Common myeloid progenitor, CD34-positive (primary cell): Measurements from ENCODE around the gene SPAG16.

Experiments used
- CTCF ChIA-PET: fragments of 350-600 bp; sonication (Branson Sonifier 250); formaldehyde crosslinking; loops from one replicate; lab custom pipeline; 2021; ENCODE audit warnings: antibody characterized with exemption; lab: Charles Lee
- POLR2A ChIA-PET: fragments of 350-600 bp; sonication (Branson Sonifier 250); formaldehyde crosslinking; loops from one replicate; lab custom pipeline; 2021; ENCODE audit warnings: antibody characterized with exemption; lab: Charles Lee
- DNase-seq, 3 donors: peaks; one replicate each; pipeline versions ENCODE4 v3.0.0 to v3.0.0-alpha.2; 2013
- H3K27ac ChIP-seq, 2 experiments: 1 replicate in 1 of 2; 2 replicates in 1 of 2; pipeline ENCODE4 v1.7.0; 2013; ENCODE audit warnings: inconsistent platforms in 2 of 2, low read length in 2 of 2, mild to moderate bottlenecking in 2 of 2, low read depth in 1 of 2, moderate library complexity in 1 of 2; ENCODE audit not compliant: severe bottlenecking in 2 of 2, insufficient read depth in 1 of 2, poor library complexity in 1 of 2
- H3K27me3 ChIP-seq, 5 experiments: replicated peaks in 2 of 5; 1 replicate in 3 of 5; 2 replicates in 2 of 5; pipeline versions ENCODE4 v1.6.1 to v1.7.0; 2013; ENCODE audit warnings: low read length in 4 of 5, mild to moderate bottlenecking in 2 of 5, moderate library complexity in 2 of 5, inconsistent platforms in 1 of 5; ENCODE audit not compliant: insufficient read depth in 5 of 5, control insufficient read depth in 4 of 5
- H3K36me3 ChIP-seq, 4 experiments: 1 replicate in 2 of 4; 2 replicates in 2 of 4; pipeline versions ENCODE4 v1.6.1 to v1.7.0; 2013; ENCODE audit warnings: low read length in 3 of 4, control low read depth in 1 of 4, mild to moderate bottlenecking in 1 of 4; ENCODE audit not compliant: control insufficient read depth in 4 of 4, insufficient read depth in 4 of 4
- H3K4me1 ChIP-seq, 4 experiments: 1 replicate in 3 of 4; 2 replicates in 1 of 4; pipeline versions ENCODE4 v1.6.1 to v1.7.1; 2013; ENCODE audit warnings: low read length in 3 of 4, mild to moderate bottlenecking in 3 of 4, control low read depth in 1 of 4, inconsistent platforms in 1 of 4, moderate library complexity in 1 of 4; ENCODE audit not compliant: control insufficient read depth in 4 of 4, insufficient read depth in 4 of 4; ENCODE audit errors: control extremely low read depth in 1 of 4
- H3K4me3 ChIP-seq, 7 experiments: 1 replicate in 4 of 7; 2 replicates in 3 of 7; pipeline versions ENCODE4 v1.5.1 to v1.7.0; 2013; ENCODE audit warnings: mild to moderate bottlenecking in 7 of 7, low read length in 6 of 7, moderate library complexity in 6 of 7, inconsistent platforms in 2 of 7, low read depth in 2 of 7, control low read depth in 1 of 7; ENCODE audit not compliant: insufficient read depth in 4 of 7, control insufficient read depth in 1 of 7; ENCODE audit errors: extremely low read depth in 1 of 7
- H3K9me3 ChIP-seq, 5 experiments: 1 replicate in 4 of 5; 2 replicates in 1 of 5; pipeline versions ENCODE4 v1.6.1 to v1.7.1; 2013; ENCODE audit warnings: low read length in 4 of 5, mild to moderate bottlenecking in 2 of 5, inconsistent platforms in 1 of 5, low read depth in 1 of 5, moderate library complexity in 1 of 5; ENCODE audit not compliant: control insufficient read depth in 4 of 5, insufficient read depth in 2 of 5; ENCODE audit errors: control extremely low read depth in 1 of 5
- WGBS: methylation state at CpG from one replicate; pipeline ENCODE4 v1.1.5; 2013; ENCODE audit not compliant: insufficient coverage; 5-methylcytosine and 5-hydroxymethylcytosine counted together

The SPAG16 gene

DNA sequence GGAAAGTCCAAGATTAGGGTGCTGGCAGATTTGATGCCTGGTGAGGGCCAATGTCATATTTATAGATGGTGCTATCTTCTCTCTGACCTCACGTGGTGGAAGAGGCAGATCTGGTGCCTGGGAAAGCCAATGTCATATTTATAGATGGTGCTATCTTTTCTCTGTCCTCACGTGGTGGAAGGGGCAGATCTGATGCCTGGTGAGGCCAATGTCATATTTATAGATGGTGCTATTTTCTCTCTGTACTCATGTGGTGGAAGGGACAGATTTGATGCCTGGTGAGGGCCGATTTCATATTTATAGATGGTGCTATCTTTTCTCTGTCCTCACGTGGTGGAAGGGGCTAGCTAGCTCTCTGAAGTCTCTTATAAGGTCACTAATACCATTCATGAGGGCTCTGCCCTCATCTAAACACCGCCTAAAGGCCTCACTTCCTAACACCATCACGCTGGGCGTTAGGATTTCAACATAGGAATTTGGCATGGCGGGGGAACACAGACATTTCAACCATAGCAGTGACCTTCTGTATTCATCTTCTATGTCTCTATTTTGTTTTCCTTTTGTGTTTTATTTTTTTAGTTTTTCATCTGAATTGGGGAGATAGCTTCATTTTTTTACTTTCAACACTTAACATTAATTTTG is 278.4 kb downstream of the SPAG16 start:
- H3K4me3 ChIP-seq: no peak overlapping the region
- no peaks in the 10 kb centered on the region for H3K4me1 ChIP-seq
- ChIA-PET POLR2A (no interaction called here), CTCF (no interaction called here)
- H3K27me3 ChIP-seq: no peaks in the 10 kb centered on the region
- peaks cover 0 to 2% (median 0%) of the 10 kb centered on the region in 5 experiments for H3K9me3 ChIP-seq
- no peaks in the 10 kb centered on the region for H3K36me3 ChIP-seq
- DNase-seq: no peak
- no peak overlapping the region for H3K27ac ChIP-seq
- WGBS: 79% methylated on average over 5 of the region's 8 CpGs

GRCh38 chr2:213566846-213567245 is 282.6 kb downstream of the SPAG16 start:
- DNase-seq: no peak
- no peaks in the 10 kb centered on the region for H3K36me3 ChIP-seq
- H3K4me1 ChIP-seq: no peaks in the 10 kb centered on the region
- peaks cover 0 to 2% (median 0%) of the 10 kb centered on the region in 5 experiments for H3K9me3 ChIP-seq
- H3K27me3 ChIP-seq: no peaks in the 10 kb centered on the region
- ChIA-PET POLR2A (no interaction called here), CTCF (no interaction called here)
- H3K27ac ChIP-seq: no peak overlapping the region
- H3K4me3 ChIP-seq: no peak overlapping the region

DNA sequence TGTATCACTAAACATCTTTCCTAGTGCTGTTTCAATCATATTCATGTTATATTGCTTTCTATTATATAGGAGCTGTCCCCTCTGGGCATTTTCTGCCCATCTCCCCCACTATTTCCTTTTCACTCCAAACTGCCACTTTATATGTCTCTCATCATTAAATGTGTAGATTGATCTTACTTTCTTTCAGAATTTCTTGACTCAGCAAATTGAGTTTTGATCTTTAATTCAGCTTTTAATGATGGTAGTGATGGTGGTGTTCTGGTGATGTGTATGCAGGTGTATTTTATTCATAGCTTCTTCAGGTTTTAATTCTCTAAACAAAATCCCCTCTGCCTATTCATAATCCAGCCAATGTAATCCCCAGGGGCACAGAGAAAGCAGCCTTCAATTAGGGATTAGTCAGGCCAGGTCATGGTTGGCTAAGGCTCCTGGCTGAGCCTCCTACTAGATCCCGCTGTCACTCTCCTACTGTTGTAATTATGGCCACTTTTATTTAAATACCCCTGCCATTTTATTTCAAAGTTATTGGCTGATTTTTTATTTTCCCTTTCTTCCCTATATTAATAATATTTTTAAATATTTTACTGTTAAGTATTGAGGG is 325.4 kb downstream of the SPAG16 start:
- ChIA-PET POLR2A (no interaction called here), CTCF (no interaction called here)
- Histone ChIP-seq H3K4me1 (no peaks in the 10 kb centered on the region), H3K4me3 (no peak overlapping the region), H3K36me3 (no peaks in the 10 kb centered on the region), H3K27me3 (no peaks in the 10 kb centered on the region), H3K27ac (no peak overlapping the region), H3K9me3 (no peaks in the 10 kb centered on the region)
- DNase-seq: no peak
- WGBS: no CpG with 5 or more reads among the region's 1 CpG

GRCh38 chr2:213627054-213627710 is 342.9 kb downstream of the SPAG16 start:
- Histone ChIP-seq H3K4me3 (no peak overlapping the region), H3K4me1 (no peaks in the 10 kb centered on the region), H3K27me3 (peaks cover 0 to 2% (median 0%) of the 10 kb centered on the region in 5 experiments), H3K36me3 (no peaks in the 10 kb centered on the region), H3K9me3 (no peaks in the 10 kb centered on the region), H3K27ac (no peak overlapping the region)
- ChIA-PET CTCF (no interaction called here), POLR2A (no interaction called here)
- WGBS: 100% methylated on average over 1 of the region's 5 CpGs
- DNase-seq: no peak

DNA sequence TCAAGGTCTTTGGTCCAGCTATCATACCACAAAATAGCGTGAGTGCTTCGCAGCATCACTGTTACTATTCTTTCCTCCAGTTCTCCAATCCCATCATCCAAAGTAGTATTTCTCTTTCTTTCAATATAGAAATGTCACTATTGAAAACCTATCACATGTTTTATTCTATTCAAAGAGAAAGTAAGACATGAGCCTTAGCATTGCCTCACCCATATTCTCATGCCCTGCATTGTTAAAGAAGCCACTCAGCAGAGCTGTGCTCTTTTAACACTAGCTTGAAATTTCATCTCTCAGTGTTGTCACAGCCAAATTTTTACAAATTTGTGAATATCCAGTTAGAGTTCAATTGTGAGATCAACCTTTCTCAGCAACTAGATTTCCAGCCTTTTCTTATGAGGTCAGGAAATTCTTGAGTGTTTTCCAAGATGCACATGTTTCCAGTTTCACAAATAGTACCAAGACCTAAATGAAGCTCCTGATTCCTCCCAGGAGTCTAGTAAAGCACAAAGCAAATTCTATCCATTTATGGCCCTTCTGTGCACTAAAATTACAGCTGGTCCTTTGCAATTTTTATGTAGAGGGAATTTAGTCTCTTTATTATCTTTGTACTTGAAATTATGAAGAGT is 343.7 kb downstream of the SPAG16 start:
- no peak for DNase-seq
- POLR2A ChIA-PET: no interaction called here
- Histone ChIP-seq H3K27me3 (peaks cover 0 to 2% (median 0%) of the 10 kb centered on the region in 5 experiments), H3K9me3 (no peaks in the 10 kb centered on the region), H3K27ac (no peak overlapping the region), H3K36me3 (no peaks in the 10 kb centered on the region), H3K4me3 (no peak overlapping the region), H3K4me1 (no peaks in the 10 kb centered on the region)
- CTCF ChIA-PET: interaction anchor here (0.6 kb wide), 1 partner anchor 862 kb away, joined by 4 read pairs; no protein-coding TSS in a partner anchor
- WGBS: no CpG with 5 or more reads among the region's 2 CpGs

DNA sequence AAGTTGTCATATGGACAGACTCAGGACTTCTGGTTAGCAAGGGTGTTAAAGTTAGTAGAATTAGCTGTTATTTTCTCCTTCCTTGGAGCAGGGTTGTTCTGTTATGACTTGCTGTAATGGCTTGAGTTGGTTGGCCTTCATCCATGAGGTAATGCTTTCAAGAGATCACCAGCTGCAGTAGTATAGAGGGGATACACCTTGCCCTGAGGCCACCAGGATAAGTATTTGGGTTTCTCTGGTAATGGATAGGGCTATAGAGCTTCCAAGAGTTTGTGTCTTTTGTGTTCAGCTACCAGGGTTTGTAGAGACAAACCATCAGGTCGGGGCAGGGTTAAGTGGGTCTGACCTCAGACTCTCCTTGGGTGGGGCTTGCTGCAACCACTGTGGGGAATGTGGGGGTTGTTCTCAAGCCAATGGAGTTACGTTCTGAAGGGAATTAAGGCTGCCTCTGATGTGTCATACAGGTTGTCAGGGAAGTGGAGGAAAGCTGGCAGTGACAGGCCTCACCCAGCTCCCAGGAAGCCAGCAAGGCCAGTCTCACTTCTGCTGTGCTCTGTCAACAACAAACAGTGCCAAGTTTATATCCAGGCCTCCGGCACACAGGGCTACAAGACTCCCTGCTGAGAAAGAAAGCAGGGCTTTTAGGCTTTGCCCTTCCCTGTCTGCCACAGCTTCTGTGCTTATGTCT is 356.6 kb downstream of the SPAG16 start:
- Histone ChIP-seq H3K4me1 (no peaks in the 10 kb centered on the region), H3K4me3 (no peak overlapping the region), H3K36me3 (no peaks in the 10 kb centered on the region), H3K9me3 (peaks cover 0 to 2% (median 0%) of the 10 kb centered on the region in 5 experiments), H3K27ac (no peak overlapping the region), H3K27me3 (no peaks in the 10 kb centered on the region)
- WGBS: 79% methylated on average over 3 of the region's 3 CpGs
- no peak for DNase-seq
- ChIA-PET CTCF (no interaction called here), POLR2A (no interaction called here)
